Small intestine (tissue), 7 donors: Measurements from ENCODE around the gene COA8. TPM values are rescaled to one million over a fixed set of nuclear protein-coding genes. Genes with fewer than 3 reads are reported as not detected.

ENCODE experiments used
- DNase-seq, 2 donors: peaks; one replicate each; pipeline versions ENCODE4 v3.0.0 to v3.0.0-alpha.2; 2013
- FAIRE-seq: peaks from 2 replicates; lab custom pipeline; 2012; peaks lifted over from hg19 to GRCh38; lab: Jason Lieb, UNC
- H3K27ac ChIP-seq, 3 donors: one replicate each; pipeline ENCODE4 v1.5.1; 2013; ENCODE audit warnings: low read length in 2 of 3, mild to moderate bottlenecking in 2 of 3, control low read depth in 1 of 3, inconsistent platforms in 1 of 3, low read depth in 1 of 3, moderate library complexity in 1 of 3
- H3K27me3 ChIP-seq, 3 donors: one replicate each; pipeline ENCODE4 v1.6.1; 2013; ENCODE audit warnings: low read length in 3 of 3, inconsistent platforms in 1 of 3; ENCODE audit not compliant: control insufficient read depth in 3 of 3, insufficient read depth in 3 of 3
- H3K36me3 ChIP-seq, 3 donors: one replicate each; pipeline ENCODE4 v1.6.1; 2013; ENCODE audit warnings: low read length in 3 of 3, inconsistent platforms in 1 of 3, low read depth in 1 of 3, mild to moderate bottlenecking in 1 of 3, moderate library complexity in 1 of 3; ENCODE audit not compliant: control insufficient read depth in 3 of 3, insufficient read depth in 2 of 3
- H3K4me1 ChIP-seq, 3 donors: one replicate each; pipeline ENCODE4 v1.6.1; 2013; ENCODE audit warnings: low read length in 2 of 3, inconsistent platforms in 1 of 3, low read depth in 1 of 3, mild to moderate bottlenecking in 1 of 3, moderate library complexity in 1 of 3; ENCODE audit not compliant: control insufficient read depth in 3 of 3, insufficient read depth in 2 of 3
- H3K4me3 ChIP-seq, 3 donors: one replicate each; pipeline ENCODE4 v1.5.1; 2013; ENCODE audit warnings: low read length in 3 of 3, control low read depth in 1 of 3, inconsistent platforms in 1 of 3, low read depth in 1 of 3, mild to moderate bottlenecking in 1 of 3, moderate library complexity in 1 of 3
- H3K9me3 ChIP-seq, 2 donors: one replicate each; pipeline ENCODE4 v1.6.1; 2013; ENCODE audit warnings: low read depth in 1 of 2, low read length in 1 of 2; ENCODE audit not compliant: control insufficient read depth in 2 of 2, insufficient read depth in 1 of 2
- WGBS, 3 donors: extraction: QIAGEN DNeasy Blood & Tissue Kit; methylation state at CpG; one replicate each; pipeline ENCODE4 v1.1.7; 2013; 5-methylcytosine and 5-hydroxymethylcytosine counted together
- polyA plus RNA-seq, 4 donors: library from polyadenylated mRNA; stranded (reverse) in 3 of 4; unstranded in 1 of 4; fragments of 200-250 nt in 3 of 4; fragments of 120-200 nt in 1 of 4; gene quantifications; one replicate each; pipeline versions ENCODE4 v1.2.1 to v1.2.3, GENCODE V29; 2013
- donor health status: healthy with polysubstance abuse.
- donor health status: control.
- donor health status: control.
- donor health status: Bipolar disorder and iron deficiency.
- donor health status: healthy.

Gene COA8
- polyA plus RNA-seq, 4 donors: 33.0 to 68.7 (median 50.2) TPM

DNA sequence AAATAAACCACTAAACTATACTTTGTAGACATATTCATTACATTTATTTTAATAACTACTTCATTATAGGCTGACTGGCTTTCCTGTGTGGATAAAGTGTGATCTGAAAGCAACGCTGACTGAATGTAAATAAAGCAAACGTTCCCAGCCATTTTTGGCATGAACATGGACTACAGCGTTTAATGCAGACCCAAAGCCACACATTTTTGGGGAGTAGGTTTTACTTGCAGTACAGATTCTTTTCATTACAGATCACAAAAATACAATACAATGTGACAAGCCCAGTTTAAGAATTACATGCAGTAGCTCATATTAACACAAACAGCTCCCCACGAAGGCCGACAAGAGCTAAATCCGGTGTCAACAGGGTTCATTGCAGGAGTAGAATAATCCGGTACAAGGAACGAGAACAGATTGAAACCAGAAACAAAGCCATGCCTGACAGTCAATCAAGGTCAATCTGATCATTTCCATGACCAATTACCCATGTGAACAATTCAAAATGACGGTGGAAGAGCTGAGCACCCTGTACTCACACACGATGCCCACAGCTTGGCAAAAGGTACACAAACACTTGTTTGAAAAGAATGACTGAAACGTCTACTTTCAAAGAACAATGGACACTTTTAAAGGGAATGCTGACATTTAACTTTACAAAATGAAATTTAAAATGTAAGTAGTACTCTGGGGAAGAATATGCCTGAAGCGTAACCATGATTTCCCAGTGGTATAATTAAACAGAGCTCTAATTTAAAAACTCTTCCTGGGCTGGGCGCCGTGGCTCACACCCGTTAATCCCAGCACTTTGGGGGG is 5.6 kb upstream of the COA8 start:
- Histone ChIP-seq H3K4me3 (no peak overlapping the region), H3K27me3 (no peaks in the 10 kb centered on the region), H3K4me1 (peaks cover 0 to 12% (median 4%) of the 10 kb centered on the region in 3 donors), H3K27ac (no peak overlapping the region), H3K9me3 (no peaks in the 10 kb centered on the region), H3K36me3 (peaks cover 4 to 30% (median 5%) of the 10 kb centered on the region in 3 donors)
- WGBS, 3 donors: 62 to 69% (median 68%) methylated on average over 15 of the region's 15 CpGs
- DNase-seq (no peak), FAIRE-seq (no peak)

- Histone ChIP-seq H3K9me3 (no peaks in the 10 kb centered on the region), H3K27me3 (no peaks in the 10 kb centered on the region), H3K36me3 (peaks cover 4 to 26% (median 5%) of the 10 kb centered on the region in 3 donors), H3K4me3 (no peak overlapping the region), H3K27ac (peak overlapping the region in 1 of 3 donors; percentile 48), H3K4me1 (peaks cover 0 to 12% (median 4%) of the 10 kb centered on the region in 3 donors)
- FAIRE-seq (no peak), DNase-seq (no peak)
- 85 to 88% (median 86%) methylated on average over 16 of the region's 16 CpGs for WGBS, 3 donors
Observed at GRCh38 chr14:103558071-103558882, 4.5 kb upstream of the COA8 start.

GRCh38 chr14:103559766-103560165 is 3.0 kb upstream of the COA8 start:
- Histone ChIP-seq H3K27ac (no peak overlapping the region), H3K27me3 (no peaks in the 10 kb centered on the region), H3K4me3 (no peak overlapping the region), H3K9me3 (no peaks in the 10 kb centered on the region), H3K4me1 (peaks cover 2 to 18% (median 4%) of the 10 kb centered on the region in 3 donors), H3K36me3 (peaks cover 4 to 22% (median 5%) of the 10 kb centered on the region in 3 donors)
- 71 to 84% (median 82%) methylated on average over 9 of the region's 9 CpGs for WGBS, 3 donors
- no peak for DNase-seq
- no peak for FAIRE-seq

DNA sequence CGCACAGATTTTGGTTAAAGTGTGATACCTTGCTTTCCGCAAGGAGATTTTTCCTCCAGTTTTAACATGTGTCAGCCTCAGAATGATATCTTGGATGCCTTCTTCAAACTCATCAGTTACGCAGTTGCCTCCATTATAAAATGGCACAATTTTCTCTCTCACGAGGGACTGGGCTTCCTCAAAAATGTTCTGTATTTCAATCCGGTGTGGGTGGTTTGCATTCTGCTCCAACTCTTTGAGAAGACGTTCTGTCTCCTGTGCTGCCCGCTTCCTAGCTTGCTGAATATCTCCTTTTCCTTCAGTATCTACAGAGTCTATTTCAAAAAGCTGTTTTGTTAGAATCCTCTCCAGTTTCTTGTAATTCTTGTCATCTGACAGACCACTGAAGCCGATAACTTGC is 2.1 kb upstream of the COA8 start:
- Histone ChIP-seq H3K27ac (no peak overlapping the region), H3K27me3 (no peaks in the 10 kb centered on the region), H3K4me3 (peak overlapping the region in 2 of 3 donors; percentile 82 to 97), H3K36me3 (peaks cover 4 to 22% (median 5%) of the 10 kb centered on the region in 3 donors), H3K4me1 (peaks cover 2 to 18% (median 4%) of the 10 kb centered on the region in 3 donors), H3K9me3 (no peaks in the 10 kb centered on the region)
- 76 to 77% (median 77%) methylated on average over 8 of the region's 8 CpGs for WGBS, 3 donors
- no peak for DNase-seq
- FAIRE-seq: no peak

GRCh38 chr14:103561381-103562178 is 1.2 kb upstream of the COA8 start:
- H3K4me1 ChIP-seq: peaks cover 2 to 18% (median 4%) of the 10 kb centered on the region in 3 donors
- 1 to 5% (median 4%) methylated on average over 36 of the region's 36 CpGs for WGBS, 3 donors
- peak in 1 of 2 donors; percentile 31 for DNase-seq
- peaks cover 4 to 27% (median 5%) of the 10 kb centered on the region in 3 donors for H3K36me3 ChIP-seq
- H3K9me3 ChIP-seq: no peaks in the 10 kb centered on the region
- peak overlapping the region; percentile 82 to 97 (median 97) for H3K4me3 ChIP-seq
- FAIRE-seq: no peak
- H3K27me3 ChIP-seq: no peaks in the 10 kb centered on the region
- peak overlapping the region; percentile 88 to 97 (median 96) for H3K27ac ChIP-seq

GRCh38 chr14:103562179-103562428 is 656 bp upstream of the COA8 start:
- WGBS, 3 donors: 0 to 1% (median 0%) methylated on average over 7 to 25 of the region's 25 CpGs
- FAIRE-seq (no peak), DNase-seq (no peak)
- Histone ChIP-seq H3K36me3 (peaks cover 4 to 31% (median 5%) of the 10 kb centered on the region in 3 donors), H3K4me3 (peak overlapping the region; percentile 82 to 97 (median 97)), H3K27ac (peak overlapping the region; percentile 88 to 97 (median 96)), H3K9me3 (no peaks in the 10 kb centered on the region), H3K4me1 (peaks cover 2 to 18% (median 4%) of the 10 kb centered on the region in 3 donors), H3K27me3 (no peaks in the 10 kb centered on the region)

DNA sequence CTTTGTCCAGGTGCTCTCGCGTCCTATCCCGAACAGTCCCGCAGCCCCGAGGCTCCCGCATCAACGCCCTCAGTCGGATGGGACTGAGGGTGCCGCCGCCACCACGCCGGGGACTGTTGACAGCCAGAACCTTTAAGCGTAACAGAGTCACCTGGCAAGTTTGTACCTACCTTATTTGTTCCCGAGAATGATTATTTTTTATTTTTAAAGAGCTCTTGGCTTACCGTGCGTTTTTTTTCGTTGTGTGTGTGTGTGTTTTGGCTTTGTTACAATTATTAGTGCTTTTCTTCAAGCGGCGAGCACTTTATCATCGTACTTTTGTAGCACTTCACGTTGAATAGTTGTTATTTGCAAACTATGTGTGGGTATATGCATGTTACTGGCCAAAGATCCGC is 463 bp downstream of the COA8 start:
- peak overlapping the region; percentile 86 to 97 (median 96) for H3K27ac ChIP-seq
- no peaks in the 10 kb centered on the region for H3K9me3 ChIP-seq
- FAIRE-seq (no peak), DNase-seq (no peak)
- H3K27me3 ChIP-seq: no peaks in the 10 kb centered on the region
- H3K4me1 ChIP-seq: peaks cover 2 to 18% (median 4%) of the 10 kb centered on the region in 3 donors
- peaks cover 4 to 27% (median 5%) of the 10 kb centered on the region in 3 donors for H3K36me3 ChIP-seq
- 1% methylated on average over 22 of the region's 22 CpGs for WGBS, 3 donors
- peak overlapping the region; percentile 89 to 97 (median 97) for H3K4me3 ChIP-seq
